ENCODE measurements around the gene DENND11.
"Not testable (repeated sequence)": the region's sequence is repeated elsewhere in the genome, so short reads cannot be mapped to it uniquely, and the experiment has no call there.

Gene DENND11

GRCh38 chr7:141706239-141707064 is 4.5 kb upstream of the DENND11 start:
- no peak for DNase-seq

GRCh38 chr7:141704741-141705140 is 2.8 kb upstream of the DENND11 start:
- no peak for DNase-seq

GRCh38 chr7:141704112-141704511 is 2.1 kb upstream of the DENND11 start:
- DNase-seq: no peak

GRCh38 chr7:141702892-141703291 is 926 bp upstream of the DENND11 start:
- no peak for DNase-seq

GRCh38 chr7:141701489-141702046 is 398 bp downstream of the DENND11 start:
- DNase-seq: no peak

GRCh38 chr7:141700848-141701371 is 1.1 kb downstream of the DENND11 start:
- DNase-seq: no peak

GRCh38 chr7:141700296-141700847 is 1.6 kb downstream of the DENND11 start:
- no peak for DNase-seq

- no peak for DNase-seq
Observed at GRCh38 chr7:141699860-141700259, 2.1 kb downstream of the DENND11 start.

- DNase-seq: no peak
Observed at GRCh38 chr7:141698247-141699015, 3.5 kb downstream of the DENND11 start.

- DNase-seq: no peak
Observed at GRCh38 chr7:141697211-141697871, 4.6 kb downstream of the DENND11 start.

GRCh38 chr7:141696348-141696747 is 5.6 kb downstream of the DENND11 start:
- DNase-seq: no peak

- DNase-seq: peak; percentile 87
Observed at GRCh38 chr7:141695803-141696289, 6.1 kb downstream of the DENND11 start.

GRCh38 chr7:141693082-141693481 is 8.9 kb downstream of the DENND11 start:
- no peak for DNase-seq

GRCh38 chr7:141691961-141692360 is 10.0 kb downstream of the DENND11 start:
- no peak for DNase-seq

GRCh38 chr7:141691540-141691939 is 10.4 kb downstream of the DENND11 start:
- no peak for DNase-seq

- not testable (repeated sequence) for DNase-seq
Observed at GRCh38 chr7:141689072-141689825, 12.7 kb downstream of the DENND11 start.

GRCh38 chr7:141688043-141688442 is 13.9 kb downstream of the DENND11 start:
- DNase-seq: no peak

GRCh38 chr7:141686670-141687069 is 15.3 kb downstream of the DENND11 start:
- no peak for DNase-seq

GRCh38 chr7:141686074-141686473 is 15.9 kb downstream of the DENND11 start:
- DNase-seq: no peak

GRCh38 chr7:141685285-141686023 is 16.5 kb downstream of the DENND11 start:
- no peak for DNase-seq

- DNase-seq: no peak
Observed at GRCh38 chr7:141679014-141679413, 23.0 kb downstream of the DENND11 start.

All from SHP77 treated with DMSO at 0.1 percent for 48 hours (cell line).